Left ventricle myocardium inferior (tissue), 1 donor: ENCODE measurements around the gene SH3BGRL3. TPM values are rescaled to one million over a fixed set of nuclear protein-coding genes. Genes with fewer than 3 reads are reported as not detected.
"Not testable (repeated sequence)": the region's sequence is repeated elsewhere in the genome, so short reads cannot be mapped to it uniquely, and the experiment has no call there.

ENCODE experiments used
- DNase-seq: peaks from one replicate; pipeline ENCODE4 v3.0.0-alpha.2; 2020
- H3K27ac ChIP-seq: fragments of 200-600 bp; replicated peaks from 2 replicates; pipeline ENCODE4 v1.8.0; 2021
- H3K27me3 ChIP-seq: fragments of 200-600 bp; 2 replicates; pipeline ENCODE4 v1.8.0; 2021; ENCODE audit warnings: low read depth
- H3K36me3 ChIP-seq: fragments of 200-600 bp; 2 replicates; pipeline ENCODE4 v1.8.0; 2021
- H3K4me1 ChIP-seq: fragments of 200-600 bp; 2 replicates; pipeline ENCODE4 v1.8.0; 2021
- H3K4me3 ChIP-seq: fragments of 200-600 bp; 2 replicates; pipeline ENCODE4 v1.8.0; 2021; ENCODE audit warnings: mild to moderate bottlenecking, moderate library complexity
- H3K9me3 ChIP-seq: fragments of 200-600 bp; replicated peaks from 2 replicates; pipeline ENCODE4 v1.8.0; 2021
- intact Hi-C: fragments of 100-400 bp; cut with micrococcal nuclease; formaldehyde crosslinking; loops from one replicate; pipeline ENCODE4 v1.11.0; 2022
- total RNA-seq: library from RNA; stranded (reverse); fragmentation: NEBNext Ultra II Directional; extraction: Animal tissue kit (Norgen Biotek cat#: 25700); gene quantifications from one replicate; pipeline ENCODE4 v1.2.1, GENCODE V29; 2021
- TF ChIP-seq, protein P1 (sequence below): fragments of 200-600 bp; IDR thresholded peaks from 2 replicates; pipeline ENCODE4 v1.8.0; 2021; ENCODE audit warnings: antibody characterized with exemption, mild to moderate bottlenecking, borderline replicate concordance
- donor health status: DM: no; HTN: yes; CAD: no; lungs with severe emphysema.

Gene SH3BGRL3
- total RNA-seq, 1 donor from 2014 or later, result 32.1 TPM

DNA sequence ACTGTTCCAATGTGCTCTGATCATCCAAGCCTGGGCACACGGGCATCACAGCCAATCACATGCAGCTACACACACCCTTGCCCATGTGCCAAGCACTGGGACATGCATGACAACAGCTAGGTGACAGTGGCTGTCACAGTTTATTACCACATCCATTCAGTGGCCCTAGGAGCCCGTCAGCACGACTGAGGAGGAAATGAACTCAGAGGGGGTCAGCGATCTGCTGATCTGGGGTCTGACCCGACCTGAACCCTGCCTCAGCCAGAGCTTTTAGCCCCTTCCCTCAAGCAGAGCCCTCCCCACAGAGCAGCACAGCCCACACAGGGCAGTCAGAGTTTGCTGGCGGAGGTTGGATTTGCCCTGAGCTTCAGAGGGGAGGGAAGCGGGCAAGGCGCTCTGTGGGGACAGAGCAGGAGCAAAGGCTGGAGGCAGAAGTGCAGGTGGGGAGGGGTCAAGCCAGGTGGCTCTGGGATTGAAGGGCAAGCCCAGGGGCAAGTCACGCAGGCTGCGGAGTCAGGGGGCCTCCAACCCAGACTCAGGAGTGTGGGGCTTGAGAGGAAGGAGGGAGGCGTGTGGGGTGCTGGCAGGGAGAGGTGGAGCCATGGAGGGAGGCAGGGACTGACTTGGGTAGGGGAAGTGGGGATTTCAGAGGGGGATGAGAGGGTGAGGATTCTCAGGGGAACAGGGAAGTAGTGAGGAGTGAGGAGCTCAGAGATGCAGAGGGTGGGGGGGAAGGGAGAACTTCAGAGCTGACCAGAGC, 10.4 kb downstream of the SH3BGRL3 start:
- Histone ChIP-seq H3K4me3 (no peak overlapping the region), H3K36me3 (no peaks in the 10 kb centered on the region), H3K4me1 (peaks cover 47% of the 10 kb centered on the region), H3K27ac (peak overlapping the region; percentile 98), H3K9me3 (no peaks in the 10 kb centered on the region), H3K27me3 (no peaks in the 10 kb centered on the region)
- intact Hi-C loops, result no loop called here
- DNase-seq, result no peak
- TF ChIP-seq, protein P1, sequence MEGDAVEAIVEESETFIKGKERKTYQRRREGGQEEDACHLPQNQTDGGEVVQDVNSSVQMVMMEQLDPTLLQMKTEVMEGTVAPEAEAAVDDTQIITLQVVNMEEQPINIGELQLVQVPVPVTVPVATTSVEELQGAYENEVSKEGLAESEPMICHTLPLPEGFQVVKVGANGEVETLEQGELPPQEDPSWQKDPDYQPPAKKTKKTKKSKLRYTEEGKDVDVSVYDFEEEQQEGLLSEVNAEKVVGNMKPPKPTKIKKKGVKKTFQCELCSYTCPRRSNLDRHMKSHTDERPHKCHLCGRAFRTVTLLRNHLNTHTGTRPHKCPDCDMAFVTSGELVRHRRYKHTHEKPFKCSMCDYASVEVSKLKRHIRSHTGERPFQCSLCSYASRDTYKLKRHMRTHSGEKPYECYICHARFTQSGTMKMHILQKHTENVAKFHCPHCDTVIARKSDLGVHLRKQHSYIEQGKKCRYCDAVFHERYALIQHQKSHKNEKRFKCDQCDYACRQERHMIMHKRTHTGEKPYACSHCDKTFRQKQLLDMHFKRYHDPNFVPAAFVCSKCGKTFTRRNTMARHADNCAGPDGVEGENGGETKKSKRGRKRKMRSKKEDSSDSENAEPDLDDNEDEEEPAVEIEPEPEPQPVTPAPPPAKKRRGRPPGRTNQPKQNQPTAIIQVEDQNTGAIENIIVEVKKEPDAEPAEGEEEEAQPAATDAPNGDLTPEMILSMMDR, result no peak

DNA sequence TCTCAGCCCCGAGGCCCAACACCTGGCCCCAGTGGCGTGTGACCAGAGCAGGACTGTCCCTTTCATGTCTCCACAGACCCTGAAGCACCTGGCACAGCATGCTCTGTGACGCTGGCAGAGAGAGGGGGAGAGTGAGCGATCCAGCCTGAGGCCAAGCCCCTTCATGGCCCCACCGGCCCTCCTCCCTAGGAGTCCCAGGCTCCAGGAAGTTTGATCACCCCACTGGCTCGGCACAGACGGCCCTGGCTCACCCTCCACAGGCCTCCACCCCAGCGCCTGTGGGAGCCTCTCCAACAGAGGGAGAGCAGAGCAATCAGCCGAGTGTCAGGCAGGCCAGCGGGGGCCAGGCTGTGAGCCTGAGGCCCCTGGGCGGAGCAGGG, 11.0 kb downstream of the SH3BGRL3 start:
- TF ChIP-seq, protein P1, result no peak
- no peaks in the 10 kb centered on the region for H3K36me3 ChIP-seq
- intact Hi-C loops, result no loop called here
- H3K27ac ChIP-seq, result peak overlapping the region; percentile 98
- no peaks in the 10 kb centered on the region for H3K27me3 ChIP-seq
- peaks cover 41% of the 10 kb centered on the region for H3K4me1 ChIP-seq
- H3K9me3 ChIP-seq, result no peaks in the 10 kb centered on the region
- DNase-seq, result no peak
- H3K4me3 ChIP-seq, result no peak overlapping the region

DNA sequence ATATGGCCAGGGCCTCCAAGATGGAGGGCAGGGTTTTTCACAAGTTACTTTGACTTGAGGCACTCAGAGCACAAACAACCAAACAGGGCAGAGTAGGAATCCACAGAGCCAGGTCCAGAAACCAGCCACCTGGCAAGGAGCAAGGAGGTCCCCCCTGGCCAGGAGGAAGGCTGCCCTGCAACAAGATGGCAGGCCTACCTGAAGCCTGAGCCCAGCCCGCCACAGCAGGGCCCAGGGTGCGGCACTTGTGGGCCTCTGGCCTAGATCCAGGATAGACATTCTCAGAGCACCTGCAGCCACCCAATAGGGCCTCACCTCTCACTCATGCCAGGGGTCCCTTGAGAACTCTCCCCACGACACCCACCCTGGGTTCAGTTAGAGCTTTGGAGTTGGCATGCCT, 11.5 kb downstream of the SH3BGRL3 start:
- peak overlapping the region; percentile 98 for H3K27ac ChIP-seq
- H3K27me3 ChIP-seq, result no peaks in the 10 kb centered on the region
- TF ChIP-seq, protein P1, result no peak
- DNase-seq, result no peak
- intact Hi-C loops, result no loop called here
- no peaks in the 10 kb centered on the region for H3K36me3 ChIP-seq
- H3K4me3 ChIP-seq, result no peak overlapping the region
- peaks cover 35% of the 10 kb centered on the region for H3K4me1 ChIP-seq
- H3K9me3 ChIP-seq, result no peaks in the 10 kb centered on the region

DNA sequence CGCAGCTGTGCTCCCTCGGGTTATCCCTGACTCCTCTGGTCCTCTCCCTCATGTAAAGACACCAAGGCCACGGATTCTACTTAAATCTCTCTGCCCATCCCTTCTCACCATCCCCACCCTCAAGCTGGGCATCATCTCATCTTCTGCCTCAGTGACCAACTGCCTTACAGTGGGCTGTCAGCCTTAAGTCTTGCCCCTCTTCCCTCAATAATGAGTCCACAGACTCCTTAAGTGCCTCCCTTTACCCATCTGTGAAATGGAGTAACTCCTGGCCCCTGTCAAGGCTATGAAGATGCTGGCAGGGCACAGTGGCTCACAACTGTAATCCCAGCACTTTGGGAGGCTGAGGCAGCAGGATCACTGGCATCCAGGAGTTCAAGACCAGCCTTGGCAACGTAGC, 12.1 kb downstream of the SH3BGRL3 start:
- H3K4me1 ChIP-seq, result peaks cover 30% of the 10 kb centered on the region
- TF ChIP-seq, protein P1, result no peak
- H3K4me3 ChIP-seq, result no peak overlapping the region
- no peaks in the 10 kb centered on the region for H3K27me3 ChIP-seq
- no peaks in the 10 kb centered on the region for H3K36me3 ChIP-seq
- no peak for DNase-seq
- H3K27ac ChIP-seq, result no peak overlapping the region
- no peaks in the 10 kb centered on the region for H3K9me3 ChIP-seq
- intact Hi-C loops, result no loop called here

DNA sequence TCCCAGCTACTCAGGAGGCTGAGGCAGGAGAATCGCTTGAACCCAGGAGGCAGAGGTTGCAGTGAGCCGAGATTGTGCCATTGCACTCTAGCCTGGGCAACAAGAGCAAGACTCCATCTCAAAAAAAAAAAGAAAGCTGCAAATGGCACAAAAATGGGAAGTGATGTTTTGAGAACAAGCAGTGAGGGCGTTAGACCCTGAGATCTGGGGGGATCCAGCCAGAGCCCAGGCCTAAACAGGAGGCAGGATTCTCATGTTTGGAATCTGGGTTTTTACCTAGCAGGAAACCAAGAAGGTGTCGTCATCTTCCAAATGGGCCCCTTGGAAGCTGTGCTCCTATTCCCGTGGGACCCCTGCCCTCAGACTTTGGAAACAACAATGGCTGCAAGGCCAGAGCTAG, 12.8 kb downstream of the SH3BGRL3 start:
- H3K27me3 ChIP-seq, H3K36me3 ChIP-seq, H3K9me3 ChIP-seq, DNase-seq, intact Hi-C loops, H3K4me3 ChIP-seq, H3K27ac ChIP-seq: not testable (repeated sequence)
- peaks cover 22% of the 10 kb centered on the region for H3K4me1 ChIP-seq

DNA sequence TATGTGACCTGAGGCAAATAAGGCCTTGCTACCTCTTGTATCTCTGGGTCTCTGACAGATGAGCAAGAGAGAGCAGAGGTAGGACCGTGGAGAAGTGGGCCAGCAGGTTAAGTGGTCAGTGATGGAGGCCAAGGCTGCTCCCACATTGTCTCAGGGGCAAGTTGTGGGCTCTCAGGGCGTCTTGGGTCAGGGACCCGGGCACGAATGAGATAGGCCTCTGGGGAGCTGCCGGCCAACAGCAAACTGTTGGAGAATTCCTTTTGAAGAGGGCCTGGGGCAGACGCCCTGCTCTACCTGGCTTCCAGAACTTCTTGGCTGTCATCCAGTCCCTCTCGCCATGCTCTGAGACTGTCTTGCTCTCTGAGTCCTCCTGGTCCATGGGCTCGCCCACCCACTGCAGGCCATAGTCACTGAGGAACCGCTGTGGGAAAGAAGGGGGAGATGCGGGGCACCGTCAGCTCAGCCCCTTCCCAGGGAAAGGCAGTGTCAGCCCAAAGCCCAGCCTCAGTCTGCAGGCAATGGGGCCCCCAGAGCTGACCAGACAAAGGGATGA, 14.1 kb downstream of the SH3BGRL3 start:
- H3K4me3 ChIP-seq, result no peak overlapping the region
- TF ChIP-seq, protein P1, result no peak
- DNase-seq, result no peak
- H3K27ac ChIP-seq, result no peak overlapping the region
- intact Hi-C loops, result no loop called here
- H3K27me3 ChIP-seq, result no peaks in the 10 kb centered on the region
- H3K4me1 ChIP-seq, result peaks cover 14% of the 10 kb centered on the region
- no peaks in the 10 kb centered on the region for H3K9me3 ChIP-seq
- no peaks in the 10 kb centered on the region for H3K36me3 ChIP-seq
